GM23338 (cell line): ENCODE results near the gene MMP13.

Source experiments
- CREB1 ChIP-seq: fragments of 250-450 bp; sonication (Bioruptor Pico); IDR thresholded peaks from 2 replicates; pipeline ENCODE4 v1.5.0; 2020; ENCODE audit warnings: low read depth, mild to moderate bottlenecking, moderate library complexity
- CTCF ChIP-seq, 2 experiments: fragments of 200-600 bp in 1 of 2; sonication (generic) in 1 of 2; conservative IDR thresholded peaks; 2 replicates each; pipeline versions ENCODE4 v1.5.1 to v1.6.1; 2016 to 2017; ENCODE audit warnings: antibody characterized with exemption in 2 of 2, low read depth in 2 of 2, mild to moderate bottlenecking in 2 of 2, moderate library complexity in 1 of 2
- ETS1 ChIP-seq: IDR thresholded peaks from 2 replicates; pipeline ENCODE4 v1.6.1; 2016; ENCODE audit warnings: antibody characterized with exemption
- EZH2 ChIP-seq: fragments of 200-600 bp; sonication (generic); IDR thresholded peaks from one replicate; pipeline ENCODE4 v1.8.0; 2017; ENCODE audit warnings: antibody characterized with exemption, mild to moderate bottlenecking, low read depth; ENCODE audit not compliant: unreplicated experiment
- EZH2phosphoT487 ChIP-seq: fragments of 200-600 bp; sonication (generic); IDR thresholded peaks from one replicate; pipeline ENCODE4 v1.8.1; 2018; ENCODE audit warnings: antibody characterized with exemption; ENCODE audit not compliant: unreplicated experiment
- JUNB ChIP-seq: IDR thresholded peaks from one replicate; pipeline ENCODE4 v1.6.1; 2016; ENCODE audit warnings: antibody characterized with exemption; ENCODE audit not compliant: unreplicated experiment
- POLR2AphosphoS5 ChIP-seq: IDR thresholded peaks from 2 replicates; pipeline ENCODE4 v1.6.1; 2016; ENCODE audit warnings: antibody characterized with exemption, low read depth
- REST ChIP-seq: IDR thresholded peaks from one replicate; pipeline ENCODE4 v1.6.1; 2018; ENCODE audit warnings: antibody characterized with exemption; ENCODE audit not compliant: unreplicated experiment
- ZNF114 ChIP-seq: fragments of 250-450 bp; sonication (Bioruptor Pico); IDR thresholded peaks from 2 replicates; pipeline ENCODE4 v1.5.0; 2020; ENCODE audit warnings: mild to moderate bottlenecking, moderate library complexity
- ZNF462 ChIP-seq: fragments of 250-450 bp; sonication (Bioruptor Pico); IDR thresholded peaks from 2 replicates; pipeline ENCODE4 v1.5.0; 2020; ENCODE audit warnings: mild to moderate bottlenecking, moderate library complexity

GRCh38 chr11:102985850-102986249 is 30.3 kb upstream of the MMP13 start:
- TF ChIP-seq CTCF (conservative IDR thresholded peaks at IDR 0.05; ENCODE audit: low read depth in 2 of 2) (no peak), ZNF114 (no peak), POLR2AphosphoS5 (no peak), JUNB (no peak), EZH2 (no peak), EZH2phosphoT487 (no peak), REST (no peak), CREB1 (CRISPR knock-in tag) (no peak), ZNF462 (no peak), ETS1 (no peak)
